ENCODE results near the gene MAN1C1. TPM values are rescaled to one million over a fixed set of nuclear protein-coding genes. Genes with fewer than 3 reads are reported as not detected.

Gene MAN1C1
- total RNA-seq, 4 donors from 2014 or later, result 28.1 to 60.4 (median 32.7) TPM

DNA sequence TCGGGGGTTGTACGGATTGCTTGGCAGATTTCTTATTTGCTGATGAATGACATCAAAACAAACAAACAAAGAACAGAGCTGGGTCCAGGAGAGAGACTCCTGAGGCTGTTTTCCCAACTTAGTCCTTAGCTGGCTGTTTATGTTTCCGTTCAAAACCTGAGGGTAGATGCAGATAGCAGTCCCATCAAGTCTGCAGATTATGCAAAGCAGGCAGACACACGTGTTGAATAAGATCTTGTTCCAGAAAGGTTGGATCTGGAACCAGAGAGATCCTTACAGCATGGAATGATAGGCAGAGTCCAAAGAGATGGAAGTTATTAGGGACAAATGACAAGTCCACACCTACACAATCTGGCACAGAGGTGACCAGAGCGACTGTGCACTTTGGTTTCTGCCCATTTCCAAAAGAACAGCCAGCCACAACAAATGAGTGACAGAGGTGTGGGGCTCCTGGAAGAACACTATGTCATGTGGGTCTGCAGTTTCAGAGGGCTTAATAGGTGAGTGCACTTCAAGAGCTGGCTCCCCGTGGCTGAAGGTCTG is 65.5 kb downstream of the MAN1C1 start:
- H3K9me3 ChIP-seq, result no peaks in the 10 kb centered on the region
- H3K4me1 ChIP-seq, result peaks cover 24 to 37% of the 10 kb centered on the region in 2 donors
- no peaks in the 10 kb centered on the region for H3K27me3 ChIP-seq
- intact Hi-C loops (cut with DNase I), result loop anchor here (5.0 kb wide), 1 partner anchor 60 kb away; no protein-coding TSS in a partner anchor
- peak; percentile 60 to 70 for DNase-seq
- peak overlapping the region; percentile 18 to 90 (median 87) for H3K27ac ChIP-seq
- H3K36me3 ChIP-seq, result no peaks in the 10 kb centered on the region
- no peak overlapping the region for H3K4me3 ChIP-seq (replicated peaks in 1 of 3)
- peak in 1 of 2 donors; percentile 42 for TF ChIP-seq POLR2A (IDR thresholded peaks at IDR 0.05)
- TF ChIP-seq, protein P1, sequence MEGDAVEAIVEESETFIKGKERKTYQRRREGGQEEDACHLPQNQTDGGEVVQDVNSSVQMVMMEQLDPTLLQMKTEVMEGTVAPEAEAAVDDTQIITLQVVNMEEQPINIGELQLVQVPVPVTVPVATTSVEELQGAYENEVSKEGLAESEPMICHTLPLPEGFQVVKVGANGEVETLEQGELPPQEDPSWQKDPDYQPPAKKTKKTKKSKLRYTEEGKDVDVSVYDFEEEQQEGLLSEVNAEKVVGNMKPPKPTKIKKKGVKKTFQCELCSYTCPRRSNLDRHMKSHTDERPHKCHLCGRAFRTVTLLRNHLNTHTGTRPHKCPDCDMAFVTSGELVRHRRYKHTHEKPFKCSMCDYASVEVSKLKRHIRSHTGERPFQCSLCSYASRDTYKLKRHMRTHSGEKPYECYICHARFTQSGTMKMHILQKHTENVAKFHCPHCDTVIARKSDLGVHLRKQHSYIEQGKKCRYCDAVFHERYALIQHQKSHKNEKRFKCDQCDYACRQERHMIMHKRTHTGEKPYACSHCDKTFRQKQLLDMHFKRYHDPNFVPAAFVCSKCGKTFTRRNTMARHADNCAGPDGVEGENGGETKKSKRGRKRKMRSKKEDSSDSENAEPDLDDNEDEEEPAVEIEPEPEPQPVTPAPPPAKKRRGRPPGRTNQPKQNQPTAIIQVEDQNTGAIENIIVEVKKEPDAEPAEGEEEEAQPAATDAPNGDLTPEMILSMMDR (IDR thresholded peaks at IDR 0.05), result no peak
- WGBS, 2 donors, result 75 to 76% methylated on average over 6 of the region's 6 CpGs

DNA sequence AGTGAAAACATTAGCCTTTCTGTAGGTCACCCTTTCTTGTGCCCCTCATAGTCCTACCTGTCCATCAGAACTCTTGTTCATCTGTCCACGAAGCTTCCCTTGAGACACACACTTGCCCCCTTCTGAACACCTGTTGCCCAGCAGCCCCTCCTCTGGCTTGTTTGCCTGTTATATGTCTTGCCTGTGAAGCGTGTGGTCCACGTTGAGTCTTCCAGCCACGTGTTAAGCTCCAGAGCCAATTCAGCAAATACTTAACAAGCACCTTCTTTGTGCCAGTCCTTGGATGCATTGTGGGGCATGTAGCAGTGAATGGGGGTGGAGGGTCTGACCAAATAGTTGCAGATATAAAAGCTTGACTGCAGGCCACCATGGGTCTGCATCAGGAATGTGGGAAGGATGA is 66.6 kb downstream of the MAN1C1 start:
- H3K4me3 ChIP-seq (replicated peaks in 1 of 3), result no peak overlapping the region
- H3K36me3 ChIP-seq, result no peaks in the 10 kb centered on the region
- no peaks in the 10 kb centered on the region for H3K9me3 ChIP-seq
- H3K27me3 ChIP-seq, result no peaks in the 10 kb centered on the region
- 53 to 75% methylated on average over 4 of the region's 4 CpGs for WGBS, 2 donors
- peak overlapping the region; percentile 87 to 90 (median 90) for H3K27ac ChIP-seq
- DNase-seq, result peak; percentile 29 to 34
- TF ChIP-seq POLR2A (IDR thresholded peaks at IDR 0.05), result no peak
- TF ChIP-seq, protein P1 (IDR thresholded peaks at IDR 0.05), result no peak
- H3K4me1 ChIP-seq, result peaks cover 24 to 39% of the 10 kb centered on the region in 2 donors
- intact Hi-C loops (cut with DNase I), result loop anchor here (5.0 kb wide), 1 partner anchor 59 kb away; no protein-coding TSS in a partner anchor

DNA sequence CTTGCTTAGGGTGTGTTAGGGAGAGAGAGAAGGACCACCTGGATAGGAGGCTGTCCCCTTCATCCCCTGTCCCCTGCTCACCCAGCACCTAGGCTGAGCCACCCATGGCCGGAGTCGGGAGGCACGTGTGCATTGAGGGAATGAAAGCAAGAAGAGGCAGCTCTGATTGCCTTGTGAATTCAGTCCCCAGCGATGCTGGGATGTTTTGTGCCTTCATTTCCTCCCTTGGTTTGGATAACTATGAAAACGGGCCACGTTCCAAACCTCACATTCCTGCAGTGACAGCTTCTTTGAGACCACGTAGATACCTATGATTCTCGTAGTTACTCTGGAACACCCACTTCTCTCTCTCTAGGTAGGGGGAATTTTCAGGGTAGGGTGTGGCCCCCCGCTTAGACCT is 67.1 kb downstream of the MAN1C1 start:
- WGBS, 2 donors, result 29 to 39% methylated on average over 9 of the region's 9 CpGs
- H3K4me1 ChIP-seq, result peaks cover 28 to 44% of the 10 kb centered on the region in 2 donors
- H3K9me3 ChIP-seq, result no peaks in the 10 kb centered on the region
- H3K27ac ChIP-seq, result peak overlapping the region; percentile 87 to 90 (median 90)
- intact Hi-C loops (cut with DNase I), result loop anchor here (5.0 kb wide), 1 partner anchor 59 kb away; no protein-coding TSS in a partner anchor
- H3K27me3 ChIP-seq, result no peaks in the 10 kb centered on the region
- H3K4me3 ChIP-seq (replicated peaks in 1 of 3), result no peak overlapping the region
- H3K36me3 ChIP-seq, result no peaks in the 10 kb centered on the region
- no peak for TF ChIP-seq POLR2A (IDR thresholded peaks at IDR 0.05)
- TF ChIP-seq, protein P1 (IDR thresholded peaks at IDR 0.05), result no peak
- DNase-seq, result peak; percentile 77 to 79

DNA sequence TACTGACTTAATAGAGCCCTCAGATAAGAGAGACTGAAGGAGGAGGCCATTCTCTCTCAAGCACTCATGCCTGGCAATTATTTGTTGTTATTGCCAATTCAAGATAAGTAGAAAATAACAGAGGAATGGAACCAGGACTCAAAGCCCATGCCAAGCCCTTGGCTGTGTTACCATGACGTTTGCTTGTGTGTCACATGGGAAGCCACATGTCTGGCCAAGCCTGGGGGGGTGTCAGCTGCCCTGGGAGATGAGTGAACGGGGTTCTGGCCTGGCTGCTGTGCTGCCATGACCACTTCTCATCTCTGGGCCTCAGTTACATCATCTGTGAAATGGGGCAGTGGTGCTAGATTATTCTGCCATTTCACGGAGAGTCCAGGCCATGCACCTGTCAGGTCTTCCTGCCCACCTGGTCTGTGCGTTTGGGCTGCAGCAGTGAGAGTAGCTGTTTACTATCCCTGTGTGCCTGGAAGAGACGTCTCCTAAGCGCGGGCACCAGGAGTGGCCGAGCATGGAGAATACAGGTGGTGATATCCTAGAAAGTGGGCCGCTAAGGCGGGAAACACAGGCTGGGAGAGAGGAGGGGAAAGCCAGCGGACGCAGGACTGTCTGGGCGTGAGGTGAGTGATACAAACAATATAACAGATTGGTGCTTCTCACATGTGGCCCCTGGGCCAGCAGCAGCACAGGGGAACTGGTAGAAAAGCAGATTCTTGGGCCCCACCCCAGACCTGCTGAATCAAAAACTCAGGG is 67.8 kb downstream of the MAN1C1 start:
- no peaks in the 10 kb centered on the region for H3K36me3 ChIP-seq
- H3K27ac ChIP-seq, result peak overlapping the region; percentile 87 to 90 (median 90)
- WGBS, 2 donors, result 82 to 88% methylated on average over 12 to 13 of the region's 13 CpGs
- H3K4me1 ChIP-seq, result peaks cover 30 to 47% of the 10 kb centered on the region in 2 donors
- no peaks in the 10 kb centered on the region for H3K9me3 ChIP-seq
- no peaks in the 10 kb centered on the region for H3K27me3 ChIP-seq
- TF ChIP-seq POLR2A (IDR thresholded peaks at IDR 0.05), result no peak
- TF ChIP-seq, protein P1 (IDR thresholded peaks at IDR 0.05), result no peak
- intact Hi-C loops (cut with DNase I), result loop anchor here (5.0 kb wide), 1 partner anchor 58 kb away; no protein-coding TSS in a partner anchor
- no peak overlapping the region for H3K4me3 ChIP-seq (replicated peaks in 1 of 3)
- DNase-seq, result peak; percentile 90 to 92
